Neural cell (in vitro differentiated cells): ENCODE data around the gene DNAAF1.

ENCODE experiments used
- EP300 ChIP-seq: fragments of 450-650 bp; conservative IDR thresholded peaks from 2 replicates; pipeline ENCODE4 v1.6.1; 2014; ENCODE audit warnings: antibody characterized with exemption, mild to moderate bottlenecking, moderate library complexity; ENCODE audit not compliant: poor library complexity, severe bottlenecking
- EZH2 ChIP-seq: fragments of 200-600, 300-800 bp; shearing (Covaris generic), sonication (generic); IDR thresholded peaks from 2 replicates; pipeline ENCODE4 v1.6.1; 2014; ENCODE audit warnings: antibody characterized with exemption, low read length, borderline replicate concordance, mild to moderate bottlenecking; ENCODE audit not compliant: insufficient read depth, poor library complexity, severe bottlenecking
- POLR2AphosphoS5 ChIP-seq: IDR thresholded peaks from 2 replicates; pipeline ENCODE4 v1.6.1; 2012
- RAD21 ChIP-seq: fragments of 450-650 bp; conservative IDR thresholded peaks from 2 replicates; pipeline ENCODE4 v1.6.1; 2014; ENCODE audit warnings: antibody characterized with exemption, mild to moderate bottlenecking, moderate library complexity
- SMC3 ChIP-seq: fragments of 450-650 bp; conservative IDR thresholded peaks from 2 replicates; pipeline ENCODE4 v1.6.1; 2014; ENCODE audit warnings: antibody characterized with exemption, mild to moderate bottlenecking, moderate library complexity; ENCODE audit not compliant: poor library complexity
- TAF1 ChIP-seq: IDR thresholded peaks from 2 replicates; pipeline ENCODE4 v1.6.1; 2012; ENCODE audit warnings: low read depth
- TF ChIP-seq, protein P1 (sequence below): fragments of 450-650 bp; IDR thresholded peaks from 2 replicates; pipeline ENCODE4 v1.5.1; 2014; ENCODE audit warnings: antibody characterized with exemption, mild to moderate bottlenecking, moderate library complexity; ENCODE audit not compliant: poor library complexity, severe bottlenecking
- TF ChIP-seq, protein P2 (sequence below): IDR thresholded peaks from 2 replicates; pipeline ENCODE4 v1.6.1; 2012; ENCODE audit warnings: borderline replicate concordance

- TF ChIP-seq EZH2 (no peak), EP300 (no peak), POLR2AphosphoS5 (no peak), RAD21 (no peak), TAF1 (no peak), SMC3 (no peak)
- TF ChIP-seq, protein P1, sequence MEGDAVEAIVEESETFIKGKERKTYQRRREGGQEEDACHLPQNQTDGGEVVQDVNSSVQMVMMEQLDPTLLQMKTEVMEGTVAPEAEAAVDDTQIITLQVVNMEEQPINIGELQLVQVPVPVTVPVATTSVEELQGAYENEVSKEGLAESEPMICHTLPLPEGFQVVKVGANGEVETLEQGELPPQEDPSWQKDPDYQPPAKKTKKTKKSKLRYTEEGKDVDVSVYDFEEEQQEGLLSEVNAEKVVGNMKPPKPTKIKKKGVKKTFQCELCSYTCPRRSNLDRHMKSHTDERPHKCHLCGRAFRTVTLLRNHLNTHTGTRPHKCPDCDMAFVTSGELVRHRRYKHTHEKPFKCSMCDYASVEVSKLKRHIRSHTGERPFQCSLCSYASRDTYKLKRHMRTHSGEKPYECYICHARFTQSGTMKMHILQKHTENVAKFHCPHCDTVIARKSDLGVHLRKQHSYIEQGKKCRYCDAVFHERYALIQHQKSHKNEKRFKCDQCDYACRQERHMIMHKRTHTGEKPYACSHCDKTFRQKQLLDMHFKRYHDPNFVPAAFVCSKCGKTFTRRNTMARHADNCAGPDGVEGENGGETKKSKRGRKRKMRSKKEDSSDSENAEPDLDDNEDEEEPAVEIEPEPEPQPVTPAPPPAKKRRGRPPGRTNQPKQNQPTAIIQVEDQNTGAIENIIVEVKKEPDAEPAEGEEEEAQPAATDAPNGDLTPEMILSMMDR, result no peak
- TF ChIP-seq, protein P2, sequence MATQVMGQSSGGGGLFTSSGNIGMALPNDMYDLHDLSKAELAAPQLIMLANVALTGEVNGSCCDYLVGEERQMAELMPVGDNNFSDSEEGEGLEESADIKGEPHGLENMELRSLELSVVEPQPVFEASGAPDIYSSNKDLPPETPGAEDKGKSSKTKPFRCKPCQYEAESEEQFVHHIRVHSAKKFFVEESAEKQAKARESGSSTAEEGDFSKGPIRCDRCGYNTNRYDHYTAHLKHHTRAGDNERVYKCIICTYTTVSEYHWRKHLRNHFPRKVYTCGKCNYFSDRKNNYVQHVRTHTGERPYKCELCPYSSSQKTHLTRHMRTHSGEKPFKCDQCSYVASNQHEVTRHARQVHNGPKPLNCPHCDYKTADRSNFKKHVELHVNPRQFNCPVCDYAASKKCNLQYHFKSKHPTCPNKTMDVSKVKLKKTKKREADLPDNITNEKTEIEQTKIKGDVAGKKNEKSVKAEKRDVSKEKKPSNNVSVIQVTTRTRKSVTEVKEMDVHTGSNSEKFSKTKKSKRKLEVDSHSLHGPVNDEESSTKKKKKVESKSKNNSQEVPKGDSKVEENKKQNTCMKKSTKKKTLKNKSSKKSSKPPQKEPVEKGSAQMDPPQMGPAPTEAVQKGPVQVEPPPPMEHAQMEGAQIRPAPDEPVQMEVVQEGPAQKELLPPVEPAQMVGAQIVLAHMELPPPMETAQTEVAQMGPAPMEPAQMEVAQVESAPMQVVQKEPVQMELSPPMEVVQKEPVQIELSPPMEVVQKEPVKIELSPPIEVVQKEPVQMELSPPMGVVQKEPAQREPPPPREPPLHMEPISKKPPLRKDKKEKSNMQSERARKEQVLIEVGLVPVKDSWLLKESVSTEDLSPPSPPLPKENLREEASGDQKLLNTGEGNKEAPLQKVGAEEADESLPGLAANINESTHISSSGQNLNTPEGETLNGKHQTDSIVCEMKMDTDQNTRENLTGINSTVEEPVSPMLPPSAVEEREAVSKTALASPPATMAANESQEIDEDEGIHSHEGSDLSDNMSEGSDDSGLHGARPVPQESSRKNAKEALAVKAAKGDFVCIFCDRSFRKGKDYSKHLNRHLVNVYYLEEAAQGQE, result no peak
Measured at GRCh38 chr16:84196101-84196500, 51.0 kb downstream of the DNAAF1 start.
